Vagina (tissue), 2 donors: ENCODE measurements around the gene SPINK4. TPM values are rescaled to one million over a fixed set of nuclear protein-coding genes. Genes with fewer than 3 reads are reported as not detected.
A peak's percentile ranks its signal among the peaks of the same experiment; 100 is the strongest.

Experiments used
- DNase-seq, 2 donors: peaks; one replicate each; pipeline ENCODE4 v3.0.0-alpha.2; 2017; ENCODE audit errors: extremely low spot score in 2 of 2
- H3K27ac ChIP-seq: fragments of 200-600 bp; sonication (generic); one replicate; pipeline ENCODE4 v1.5.1; 2019
- H3K27me3 ChIP-seq: fragments of 200-600 bp; sonication (generic); one replicate; pipeline ENCODE4 v1.5.1; 2019
- H3K36me3 ChIP-seq, 2 donors: fragments of 200-600 bp; sonication (generic); one replicate each; pipeline ENCODE4 v1.5.1; 2017 to 2019
- H3K4me1 ChIP-seq: fragments of 200-600 bp; sonication (generic); one replicate; pipeline ENCODE4 v1.5.1; 2019
- H3K4me3 ChIP-seq, 2 donors: fragments of 200-600 bp; sonication (generic); 1 replicate in 1 of 2; 2 replicates in 1 of 2; pipeline ENCODE4 v1.5.1; 2016 to 2019
- H3K9me3 ChIP-seq: fragments of 200-600 bp; sonication (generic); one replicate; pipeline ENCODE4 v1.5.1; 2019
- POLR2A ChIP-seq, 2 donors: fragments of 450-650 bp; IDR thresholded peaks; one replicate each; pipeline ENCODE4 v1.6.1; 2017; ENCODE audit warnings: antibody characterized with exemption in 2 of 2, mild to moderate bottlenecking in 2 of 2, moderate library complexity in 2 of 2
- POLR2AphosphoS5 ChIP-seq, 2 donors: sonication (generic); formaldehyde crosslinking; IDR thresholded peaks; one replicate each; pipeline ENCODE4 v1.9.0; 2017; ENCODE audit warnings: antibody characterized with exemption in 2 of 2, mild to moderate bottlenecking in 2 of 2, low read depth in 1 of 2; ENCODE audit not compliant: insufficient read depth in 1 of 2
- intact Hi-C: fragments of 100-400 bp; cut with DNase I; formaldehyde crosslinking; loops from one replicate; pipeline ENCODE4 v1.15.1; 2023
- total RNA-seq: library from RNA; depleted of rRNA; stranded (reverse); fragments of >200 nt; gene quantifications from one replicate; pipeline ENCODE4 v1.2.3, GENCODE V29; 2016
- TF ChIP-seq, protein P1 (sequence below), 3 experiments: fragments of 450-650 bp in 2 of 3; fragments of 200-600 bp in 1 of 3; sonication (generic) in 1 of 3; IDR thresholded peaks; one replicate each; pipeline ENCODE4 v1.5.1; 2017 to 2019; ENCODE audit warnings: antibody characterized with exemption in 3 of 3, mild to moderate bottlenecking in 2 of 3, moderate library complexity in 2 of 3

Gene SPINK4
- total RNA-seq, 1 donor from 2014 or later: not detected

DNA sequence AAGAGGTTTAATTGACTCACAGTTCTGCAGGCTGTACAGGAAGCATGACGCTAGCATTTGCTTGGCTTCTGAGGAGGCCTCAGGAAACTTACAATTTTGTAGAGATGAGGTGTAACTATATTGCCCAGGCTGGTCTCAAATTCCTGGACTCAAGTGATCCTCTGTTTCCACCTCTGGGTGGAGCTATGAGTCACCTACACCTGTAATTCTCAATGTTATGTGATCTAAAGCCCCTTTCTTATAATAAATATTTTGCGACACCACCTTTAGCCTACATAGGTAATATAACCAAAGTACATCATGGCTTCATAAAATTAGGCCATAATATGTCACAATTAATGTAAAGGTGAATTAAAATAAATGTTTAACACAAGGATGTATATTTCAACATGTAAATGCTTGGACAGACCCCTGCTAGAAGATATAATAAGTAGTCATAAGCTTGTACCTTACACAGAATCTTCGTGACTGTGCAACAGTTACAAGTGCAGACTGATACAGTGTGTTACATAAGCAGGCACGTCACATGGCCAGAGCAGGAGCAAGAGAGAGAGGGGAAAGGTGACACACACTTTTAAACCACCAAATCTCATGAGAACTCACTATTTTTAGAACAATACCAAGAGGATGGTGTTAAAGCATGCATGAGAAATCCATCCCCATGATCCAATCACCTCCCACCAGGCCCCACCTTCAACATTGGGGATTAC is 29.8 kb upstream of the SPINK4 start:
- Histone ChIP-seq H3K4me3 (no peak overlapping the region), H3K9me3 (no peaks in the 10 kb centered on the region), H3K27ac (no peak overlapping the region), H3K36me3 (no peaks in the 10 kb centered on the region), H3K4me1 (peaks cover 12% of the 10 kb centered on the region), H3K27me3 (no peaks in the 10 kb centered on the region)
- no peak for DNase-seq
- TF ChIP-seq, protein P1, sequence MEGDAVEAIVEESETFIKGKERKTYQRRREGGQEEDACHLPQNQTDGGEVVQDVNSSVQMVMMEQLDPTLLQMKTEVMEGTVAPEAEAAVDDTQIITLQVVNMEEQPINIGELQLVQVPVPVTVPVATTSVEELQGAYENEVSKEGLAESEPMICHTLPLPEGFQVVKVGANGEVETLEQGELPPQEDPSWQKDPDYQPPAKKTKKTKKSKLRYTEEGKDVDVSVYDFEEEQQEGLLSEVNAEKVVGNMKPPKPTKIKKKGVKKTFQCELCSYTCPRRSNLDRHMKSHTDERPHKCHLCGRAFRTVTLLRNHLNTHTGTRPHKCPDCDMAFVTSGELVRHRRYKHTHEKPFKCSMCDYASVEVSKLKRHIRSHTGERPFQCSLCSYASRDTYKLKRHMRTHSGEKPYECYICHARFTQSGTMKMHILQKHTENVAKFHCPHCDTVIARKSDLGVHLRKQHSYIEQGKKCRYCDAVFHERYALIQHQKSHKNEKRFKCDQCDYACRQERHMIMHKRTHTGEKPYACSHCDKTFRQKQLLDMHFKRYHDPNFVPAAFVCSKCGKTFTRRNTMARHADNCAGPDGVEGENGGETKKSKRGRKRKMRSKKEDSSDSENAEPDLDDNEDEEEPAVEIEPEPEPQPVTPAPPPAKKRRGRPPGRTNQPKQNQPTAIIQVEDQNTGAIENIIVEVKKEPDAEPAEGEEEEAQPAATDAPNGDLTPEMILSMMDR (IDR thresholded peaks at IDR 0.05): no peak
- no peak for TF ChIP-seq POLR2A (IDR thresholded peaks at IDR 0.05)
- TF ChIP-seq POLR2AphosphoS5 (IDR thresholded peaks at IDR 0.05; ENCODE audit: insufficient read depth in 1 of 2, low read depth in 1 of 2): no peak
- intact Hi-C loops: no loop called here

DNA sequence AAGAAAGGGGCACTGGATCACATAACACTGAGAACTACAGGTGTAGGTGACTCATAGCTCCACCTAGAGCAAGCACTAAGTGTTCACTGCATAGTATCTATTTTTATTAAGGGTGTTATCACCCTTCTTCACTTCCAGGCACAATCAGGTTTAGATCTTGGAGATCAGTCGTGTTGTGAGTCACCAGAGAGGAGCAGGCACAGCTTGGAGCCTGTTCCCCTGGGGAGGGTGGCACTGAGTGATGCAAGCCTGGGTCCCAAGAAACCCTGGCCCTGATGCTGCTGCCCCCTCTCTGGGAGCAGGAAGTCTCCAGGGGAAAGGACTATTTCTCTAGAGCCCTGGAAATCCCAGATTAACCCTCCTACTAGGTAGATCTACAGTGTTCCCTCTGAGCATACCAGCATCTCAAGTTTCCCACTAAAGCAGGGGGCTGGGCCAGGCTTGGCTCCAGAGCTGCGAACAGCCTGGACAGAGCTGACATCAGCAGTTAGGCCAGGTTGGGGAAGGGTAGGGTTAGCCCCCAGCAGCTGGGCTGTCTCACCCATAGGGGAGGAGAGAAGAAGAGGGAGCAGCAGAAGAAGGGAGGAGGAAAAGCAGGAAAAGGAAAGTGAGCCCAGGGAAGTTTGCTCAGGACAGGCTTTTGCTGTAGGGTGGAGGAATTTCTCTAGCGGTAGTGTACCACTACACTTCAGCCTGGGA is 28.1 kb upstream of the SPINK4 start:
- Histone ChIP-seq H3K9me3 (no peaks in the 10 kb centered on the region), H3K4me3 (no peak overlapping the region), H3K27ac (no peak overlapping the region), H3K36me3 (no peaks in the 10 kb centered on the region), H3K4me1 (peaks cover 12% of the 10 kb centered on the region), H3K27me3 (no peaks in the 10 kb centered on the region)
- intact Hi-C loops: no loop called here
- DNase-seq: no peak
- peak in 1 of 2 donors; percentile 60 for TF ChIP-seq POLR2AphosphoS5 (IDR thresholded peaks at IDR 0.05; ENCODE audit: insufficient read depth in 1 of 2, low read depth in 1 of 2)
- TF ChIP-seq, protein P1 (IDR thresholded peaks at IDR 0.05): no peak

DNA sequence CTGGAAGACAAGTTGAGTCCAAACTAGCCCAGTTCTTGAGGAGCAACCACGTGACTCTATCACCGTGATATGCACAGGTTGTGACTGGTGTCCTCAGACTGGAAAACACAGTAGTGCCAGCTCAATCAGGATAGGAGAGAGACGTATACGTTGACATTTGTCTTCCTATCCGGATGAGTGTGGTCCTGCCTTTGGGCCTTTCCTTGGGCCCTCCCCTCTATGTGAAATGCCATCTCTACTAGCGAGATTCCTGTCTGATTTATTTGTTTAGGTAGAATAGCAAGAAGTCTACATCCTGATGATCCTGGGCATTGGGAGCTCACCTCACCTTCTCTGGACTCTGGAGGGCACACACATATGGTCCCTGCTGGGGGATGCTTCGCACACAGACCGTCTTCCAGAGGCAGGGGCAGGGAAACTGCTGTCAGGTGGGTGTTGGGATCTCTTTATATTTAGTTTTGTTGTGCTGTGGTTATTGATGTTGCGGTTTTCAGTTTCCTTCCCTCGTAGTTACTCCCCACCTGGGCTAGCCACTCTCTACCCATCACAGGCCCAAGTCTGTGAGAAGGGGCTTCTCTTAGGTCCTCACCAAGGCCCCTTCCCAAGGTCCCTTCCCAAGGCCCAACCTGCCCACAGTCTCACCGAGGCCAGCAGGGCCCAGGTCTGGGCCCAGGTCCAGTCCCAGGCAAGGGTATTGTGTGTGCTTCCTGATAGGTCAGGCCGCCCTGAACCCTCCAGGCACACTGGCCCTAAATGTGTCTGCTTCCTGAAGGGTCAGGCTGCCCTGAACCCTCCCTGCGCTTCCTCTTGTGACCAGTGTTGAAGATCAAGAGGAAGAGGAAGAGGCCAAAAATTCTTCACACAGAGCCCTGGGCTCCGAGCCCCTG is 19.0 kb upstream of the SPINK4 start:
- intact Hi-C loops: no loop called here
- DNase-seq: no peak
- no peaks in the 10 kb centered on the region for H3K27me3 ChIP-seq
- TF ChIP-seq, protein P1 (IDR thresholded peaks at IDR 0.05): no peak
- no peak for TF ChIP-seq POLR2A (IDR thresholded peaks at IDR 0.05)
- TF ChIP-seq POLR2AphosphoS5 (IDR thresholded peaks at IDR 0.05; ENCODE audit: insufficient read depth in 1 of 2, low read depth in 1 of 2): no peak
- H3K9me3 ChIP-seq: no peaks in the 10 kb centered on the region
- H3K4me3 ChIP-seq: no peak overlapping the region
- H3K27ac ChIP-seq: no peak overlapping the region
- no peaks in the 10 kb centered on the region for H3K36me3 ChIP-seq
- H3K4me1 ChIP-seq: peaks cover 9% of the 10 kb centered on the region

DNA sequence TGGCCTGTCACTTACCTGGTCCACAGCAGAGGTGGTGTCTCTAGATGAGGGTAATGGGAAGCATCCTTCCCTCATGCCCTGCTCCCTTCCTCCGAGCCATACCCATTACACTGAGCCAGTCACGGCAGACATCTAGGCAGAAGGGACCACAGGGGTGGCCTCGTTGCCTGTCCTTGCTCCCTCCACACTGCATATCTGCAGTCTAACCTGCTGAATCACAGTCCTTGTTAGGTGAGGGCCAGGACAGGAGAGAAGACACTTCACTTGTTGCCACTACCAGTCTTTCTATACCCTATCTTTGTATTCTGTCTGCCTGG is 18.4 kb upstream of the SPINK4 start:
- no peak overlapping the region for H3K27ac ChIP-seq
- H3K36me3 ChIP-seq: no peaks in the 10 kb centered on the region
- peaks cover 14% of the 10 kb centered on the region for H3K4me1 ChIP-seq
- intact Hi-C loops: no loop called here
- no peak overlapping the region for H3K4me3 ChIP-seq
- TF ChIP-seq POLR2AphosphoS5 (IDR thresholded peaks at IDR 0.05; ENCODE audit: insufficient read depth in 1 of 2, low read depth in 1 of 2) (no peak), POLR2A (IDR thresholded peaks at IDR 0.05) (no peak)
- TF ChIP-seq, protein P1 (IDR thresholded peaks at IDR 0.05): no peak
- no peak for DNase-seq
- H3K9me3 ChIP-seq: no peaks in the 10 kb centered on the region
- H3K27me3 ChIP-seq: no peaks in the 10 kb centered on the region
